Sciatic nerve (tissue), 2 donors: ENCODE results near the gene PAK4. TPM values are rescaled to one million over a fixed set of nuclear protein-coding genes. Genes with fewer than 3 reads are reported as not detected.
A peak's percentile ranks its signal among the peaks of the same experiment; 100 is the strongest.

Experiments used
- ATAC-seq: fragments of 200-7000 bp; cut with Tn5 transposase; one replicate; pipeline ENCODE4 v1.9.1; 2020; ENCODE audit warnings: mild to moderate bottlenecking, moderate library complexity
- DNase-seq: peaks from one replicate; pipeline ENCODE4 v3.0.0-alpha.2; 2020; ENCODE audit warnings: low spot score
- intact Hi-C: fragments of 100-400 bp; cut with DNase I; formaldehyde crosslinking; loops from one replicate; pipeline ENCODE4 v1.14.2; 2022
- total RNA-seq: library from RNA; stranded (reverse); fragmentation: NEBNext Ultra II Directional; extraction: Animal tissue kit (Norgen Biotek cat#: 25700); gene quantifications from one replicate; pipeline ENCODE4 v1.2.1, GENCODE V29; 2021
- donor health status: DM: no; HTN: no; CAD: no.
- donor health status: DM: no; HTN: no; CAD: no.

PAK4 gene
- total RNA-seq, 1 donor from 2014 or later, result 43.5 TPM

GRCh38 chr19:39126312-39127187 lies 964 bp downstream of the PAK4 start:
- ATAC-seq (peak; percentile 17), DNase-seq (no peak)
- intact Hi-C loops, result loop anchor here (10.0 kb wide), 1 partner anchor 58 kb away; no protein-coding TSS in a partner anchor

- intact Hi-C loops, result loop anchor here (10.0 kb wide), 1 partner anchor 57 kb away; no protein-coding TSS in a partner anchor
- ATAC-seq (no peak), DNase-seq (no peak)
Measured at GRCh38 chr19:39127812-39128515, 2.4 kb downstream of the PAK4 start.

GRCh38 chr19:39128516-39129079 lies 3.0 kb downstream of the PAK4 start:
- ATAC-seq (no peak), DNase-seq (no peak)
- intact Hi-C loops, result loop anchor here (10.0 kb wide), 1 partner anchor 56 kb away; no protein-coding TSS in a partner anchor

GRCh38 chr19:39129116-39129515 lies 3.5 kb downstream of the PAK4 start:
- no peak for ATAC-seq
- no peak for DNase-seq
- intact Hi-C loops, result loop anchor here (10.0 kb wide), 1 partner anchor 56 kb away; no protein-coding TSS in a partner anchor

- intact Hi-C loops, result no loop called here
- ATAC-seq, result no peak
- no peak for DNase-seq
Measured at GRCh38 chr19:39130337-39131254, 5.0 kb downstream of the PAK4 start.

GRCh38 chr19:39131255-39131755 lies 5.7 kb downstream of the PAK4 start:
- ATAC-seq, result peak; percentile 16
- no peak for DNase-seq

GRCh38 chr19:39132344-39132969 lies 6.9 kb downstream of the PAK4 start:
- no peak for DNase-seq
- intact Hi-C loops, result no loop called here
- ATAC-seq, result peak; percentile 3

More at GRCh38 chr19:39131255-39131755, 5.7 kb downstream of the PAK4 start:
- intact Hi-C loops, result no loop called here

- no peak for DNase-seq
- ATAC-seq, result peak; percentile 38
- intact Hi-C loops, result no loop called here
Measured at GRCh38 chr19:39133431-39134270, 8.1 kb downstream of the PAK4 start.

GRCh38 chr19:39135701-39136100 lies 10.1 kb downstream of the PAK4 start:
- ATAC-seq (no peak), DNase-seq (no peak)
- intact Hi-C loops, result no loop called here

- ATAC-seq, result no peak
- no peak for DNase-seq
- intact Hi-C loops, result no loop called here
Measured at GRCh38 chr19:39136225-39136940, 10.8 kb downstream of the PAK4 start.

- no peak for ATAC-seq
- intact Hi-C loops, result no loop called here
- no peak for DNase-seq
Measured at GRCh38 chr19:39137131-39137530, 11.5 kb downstream of the PAK4 start.

GRCh38 chr19:39138221-39139211 lies 12.9 kb downstream of the PAK4 start:
- DNase-seq (no peak), ATAC-seq (no peak)
- intact Hi-C loops, result no loop called here

- intact Hi-C loops, result no loop called here
- no peak for DNase-seq
- ATAC-seq, result no peak
Measured at GRCh38 chr19:39139305-39139874, 13.8 kb downstream of the PAK4 start.

GRCh38 chr19:39139971-39140453 lies 14.4 kb downstream of the PAK4 start:
- intact Hi-C loops, result no loop called here
- DNase-seq, result no peak
- no peak for ATAC-seq

GRCh38 chr19:39140594-39140993 lies 15.0 kb downstream of the PAK4 start:
- DNase-seq, result no peak
- no peak for ATAC-seq
- intact Hi-C loops, result no loop called here
